Neural progenitor cell (in vitro differentiated cells): Measurements from ENCODE around the gene KATNAL1.

Experiments used
- EZH2 ChIP-seq: fragments of 200-600 bp; sonication (generic); IDR thresholded peaks from 2 replicates; pipeline ENCODE4 v1.6.1; 2017; ENCODE audit warnings: antibody characterized with exemption, mild to moderate bottlenecking, moderate library complexity
- EZH2phosphoT487 ChIP-seq: fragments of 200-600 bp; sonication (generic); IDR thresholded peaks from 2 replicates; pipeline ENCODE4 v1.6.1; 2017; ENCODE audit warnings: antibody characterized with exemption
- TF ChIP-seq, protein P1 (sequence below): fragments of 200-600 bp; sonication (generic); IDR thresholded peaks from 2 replicates; pipeline ENCODE4 v1.5.1; 2017; ENCODE audit warnings: antibody characterized with exemption, mild to moderate bottlenecking

- TF ChIP-seq, protein P1, sequence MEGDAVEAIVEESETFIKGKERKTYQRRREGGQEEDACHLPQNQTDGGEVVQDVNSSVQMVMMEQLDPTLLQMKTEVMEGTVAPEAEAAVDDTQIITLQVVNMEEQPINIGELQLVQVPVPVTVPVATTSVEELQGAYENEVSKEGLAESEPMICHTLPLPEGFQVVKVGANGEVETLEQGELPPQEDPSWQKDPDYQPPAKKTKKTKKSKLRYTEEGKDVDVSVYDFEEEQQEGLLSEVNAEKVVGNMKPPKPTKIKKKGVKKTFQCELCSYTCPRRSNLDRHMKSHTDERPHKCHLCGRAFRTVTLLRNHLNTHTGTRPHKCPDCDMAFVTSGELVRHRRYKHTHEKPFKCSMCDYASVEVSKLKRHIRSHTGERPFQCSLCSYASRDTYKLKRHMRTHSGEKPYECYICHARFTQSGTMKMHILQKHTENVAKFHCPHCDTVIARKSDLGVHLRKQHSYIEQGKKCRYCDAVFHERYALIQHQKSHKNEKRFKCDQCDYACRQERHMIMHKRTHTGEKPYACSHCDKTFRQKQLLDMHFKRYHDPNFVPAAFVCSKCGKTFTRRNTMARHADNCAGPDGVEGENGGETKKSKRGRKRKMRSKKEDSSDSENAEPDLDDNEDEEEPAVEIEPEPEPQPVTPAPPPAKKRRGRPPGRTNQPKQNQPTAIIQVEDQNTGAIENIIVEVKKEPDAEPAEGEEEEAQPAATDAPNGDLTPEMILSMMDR: no peak
- TF ChIP-seq EZH2 (no peak), EZH2phosphoT487 (no peak)
These were observed 47.4 kb upstream of the KATNAL1 start for GRCh38 chr13:30354493-30355383.
